ENCODE data around the gene ZNF879.
A peak's percentile ranks its signal among the peaks of the same experiment; 100 is the strongest.

The ZNF879 gene

DNA sequence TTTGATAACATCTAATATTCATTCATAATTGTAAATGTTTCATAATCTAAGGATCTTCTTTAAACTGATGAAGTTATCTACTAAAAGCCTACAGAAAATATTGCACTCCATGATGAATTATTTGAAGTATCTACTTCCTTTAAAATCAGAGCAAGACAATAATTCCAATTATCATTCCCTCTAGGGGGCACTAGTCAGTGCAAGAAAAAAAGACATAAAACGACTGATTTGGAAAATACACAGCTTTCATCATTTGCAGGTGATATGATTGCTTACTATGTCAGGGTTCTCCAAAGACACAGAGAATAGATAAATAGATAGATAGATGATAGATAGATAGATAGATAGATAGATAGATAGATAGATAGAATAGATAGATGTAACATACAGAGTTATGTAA is 14.9 kb upstream of the ZNF879 start:
- DNase-seq (ENCODE audit: low read depth) = no peak

DNA sequence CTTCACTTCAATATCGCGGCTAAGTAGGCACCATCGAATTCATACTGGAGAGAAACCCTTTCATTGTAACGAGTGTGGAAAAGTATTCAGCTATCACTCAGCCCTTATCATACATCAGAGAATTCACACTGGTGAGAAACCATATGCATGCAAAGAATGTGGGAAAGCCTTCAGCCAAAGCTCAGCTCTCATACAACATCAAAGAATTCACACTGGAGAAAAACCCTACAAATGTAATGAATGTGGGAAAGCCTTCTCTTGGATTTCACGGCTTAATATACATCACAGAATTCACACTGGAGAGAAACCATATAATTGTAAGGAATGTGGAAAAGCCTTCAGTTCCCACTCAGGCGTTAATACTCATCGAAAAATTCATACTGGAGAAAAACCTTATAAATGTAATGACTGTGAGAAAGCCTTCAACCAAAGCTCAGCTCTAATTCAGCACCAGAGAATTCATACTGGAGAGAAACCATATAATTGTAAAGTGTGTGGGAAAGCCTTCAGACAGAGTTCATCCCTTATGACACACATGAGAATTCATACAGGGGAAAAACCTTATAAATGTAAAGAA is 9.5 kb downstream of the ZNF879 start:
- no peak for DNase-seq (ENCODE audit: low read depth)

DNA sequence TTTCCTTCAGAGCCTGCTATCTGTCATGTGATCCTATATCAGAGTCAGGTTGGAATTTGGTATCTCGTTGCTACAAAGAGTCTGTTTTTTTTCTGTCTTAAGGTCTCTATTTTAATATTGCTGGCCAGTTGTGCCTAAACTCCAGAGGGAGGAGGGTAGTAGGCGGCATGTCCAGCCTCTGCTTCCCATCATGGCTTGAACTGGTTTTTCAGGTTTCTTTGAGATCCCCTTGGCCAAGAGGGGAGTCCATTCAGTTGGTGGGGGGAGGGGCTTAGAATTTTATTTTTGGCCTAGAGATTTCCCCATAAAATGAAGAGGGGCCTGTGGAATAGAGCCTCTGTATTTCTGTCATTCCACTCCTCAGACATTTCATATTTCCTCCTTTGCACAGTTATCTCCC is 21.2 kb downstream of the ZNF879 start:
- DNase-seq (ENCODE audit: low read depth) = no peak

DNA sequence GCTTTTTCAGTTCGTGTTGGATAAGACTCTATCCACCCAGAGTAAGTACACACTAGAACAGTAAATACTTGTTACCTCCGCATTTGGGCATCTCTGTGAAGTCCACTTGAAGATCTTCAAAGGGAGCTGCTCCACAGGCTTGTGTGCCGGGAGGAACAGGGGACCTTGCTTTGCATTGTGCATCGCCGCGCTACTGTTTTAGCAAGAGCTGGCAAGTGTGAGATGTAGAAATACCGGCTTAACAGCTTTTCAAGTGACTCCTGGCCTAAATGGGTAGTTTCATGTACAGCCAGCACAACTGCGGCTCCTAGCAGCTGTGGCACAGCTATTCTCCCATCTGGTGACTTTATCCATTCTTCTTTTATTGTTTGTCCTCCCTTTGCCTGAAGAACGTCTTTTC is 28.2 kb downstream of the ZNF879 start:
- DNase-seq (ENCODE audit: low read depth) = no peak

DNA sequence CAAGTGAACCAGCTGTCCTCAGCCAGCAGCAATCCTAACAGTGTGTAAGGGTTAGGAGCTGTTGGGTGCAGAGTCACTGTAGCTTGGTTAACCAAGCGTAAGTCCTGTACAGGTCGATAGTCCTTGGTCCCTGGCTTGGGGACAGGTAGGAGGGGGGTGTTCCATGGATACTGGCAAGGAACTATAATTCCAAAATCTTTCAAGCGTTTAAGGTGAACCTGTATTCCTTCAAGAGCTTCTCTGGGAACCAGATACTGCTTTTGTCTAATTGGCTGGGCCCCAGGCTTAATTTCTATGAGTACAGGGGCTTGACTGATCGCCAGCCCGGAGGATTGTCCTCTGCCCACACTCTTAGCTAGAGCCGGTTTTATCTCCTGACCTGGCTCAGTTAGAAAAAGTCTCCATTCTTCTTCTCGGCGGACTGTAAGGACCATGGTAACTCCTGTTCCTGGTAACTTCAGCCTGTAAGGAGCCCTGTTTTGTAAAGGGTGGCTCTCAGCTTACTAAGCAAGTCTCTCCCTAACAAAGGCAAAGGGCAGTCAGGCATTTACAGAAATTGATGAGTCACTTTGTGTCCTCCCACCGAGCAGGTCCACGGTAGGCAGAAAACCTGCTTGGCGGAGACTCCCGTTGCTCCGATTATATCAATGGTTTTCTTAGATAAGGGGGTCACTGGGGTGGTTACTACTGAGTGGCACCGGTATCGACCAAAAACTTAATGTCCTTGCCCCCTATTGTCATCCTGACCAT is 30.6 kb downstream of the ZNF879 start:
- no peak for DNase-seq (ENCODE audit: low read depth)

DNA sequence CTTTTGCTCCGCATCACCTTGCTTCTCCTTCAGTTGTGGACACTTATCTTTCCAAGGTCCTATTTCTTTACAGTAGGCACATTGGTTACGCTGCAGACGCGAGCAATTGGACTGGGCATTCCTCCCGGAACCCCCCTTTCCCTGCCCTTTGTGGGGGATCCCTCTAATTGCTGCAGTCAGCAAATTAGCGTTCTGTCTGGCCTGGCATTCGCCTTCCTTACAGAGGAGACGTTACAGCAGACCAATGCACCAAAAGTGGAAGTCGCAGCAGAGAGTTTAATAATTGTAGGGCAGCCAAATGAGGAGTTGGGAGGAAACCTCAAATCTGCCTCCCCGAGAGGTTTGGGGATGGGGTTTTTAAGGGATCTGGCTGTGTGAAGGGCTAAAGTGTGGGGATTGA is 31.3 kb downstream of the ZNF879 start:
- no peak for DNase-seq (ENCODE audit: low read depth)

DNA sequence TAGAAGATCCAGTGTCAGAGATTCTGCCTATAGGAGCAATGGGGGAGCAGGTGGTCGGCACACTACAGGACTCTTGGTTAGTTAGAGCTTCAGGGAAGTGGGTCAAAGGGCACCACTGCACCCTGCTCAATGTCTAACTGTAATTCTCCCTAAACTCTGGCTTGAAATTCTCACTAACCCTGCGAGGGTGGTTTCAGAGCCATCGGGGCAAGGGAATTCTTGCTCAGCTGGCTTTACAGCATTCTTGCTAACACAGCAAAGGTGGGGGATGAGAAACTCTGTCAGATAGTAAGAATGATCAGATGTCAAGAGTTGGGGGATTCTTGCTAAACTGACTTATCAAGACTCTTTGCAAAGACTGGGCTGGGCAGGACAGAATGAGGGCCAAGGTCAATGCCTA is 31.8 kb downstream of the ZNF879 start:
- no peak for DNase-seq (ENCODE audit: low read depth)

DNA sequence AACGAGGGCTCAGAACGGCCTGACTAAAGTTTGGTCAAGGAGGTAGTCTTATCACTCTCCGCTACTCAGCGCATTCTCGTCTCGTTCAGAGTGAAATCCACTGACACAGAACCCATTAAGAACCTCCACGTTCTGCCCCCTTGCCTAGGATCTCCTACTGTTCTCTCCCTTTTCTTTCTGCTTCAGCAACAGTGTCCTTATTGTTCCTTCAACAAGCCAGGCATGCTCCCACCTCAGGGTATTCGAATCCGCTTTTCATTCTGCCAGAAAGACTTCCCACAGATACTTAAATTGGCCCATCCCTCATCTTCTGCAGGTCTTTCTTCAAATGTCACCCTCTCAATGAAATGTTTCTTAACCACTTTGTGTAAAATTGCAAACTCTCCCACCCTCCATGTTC is 32.2 kb downstream of the ZNF879 start:
- DNase-seq (ENCODE audit: low read depth) = no peak

DNA sequence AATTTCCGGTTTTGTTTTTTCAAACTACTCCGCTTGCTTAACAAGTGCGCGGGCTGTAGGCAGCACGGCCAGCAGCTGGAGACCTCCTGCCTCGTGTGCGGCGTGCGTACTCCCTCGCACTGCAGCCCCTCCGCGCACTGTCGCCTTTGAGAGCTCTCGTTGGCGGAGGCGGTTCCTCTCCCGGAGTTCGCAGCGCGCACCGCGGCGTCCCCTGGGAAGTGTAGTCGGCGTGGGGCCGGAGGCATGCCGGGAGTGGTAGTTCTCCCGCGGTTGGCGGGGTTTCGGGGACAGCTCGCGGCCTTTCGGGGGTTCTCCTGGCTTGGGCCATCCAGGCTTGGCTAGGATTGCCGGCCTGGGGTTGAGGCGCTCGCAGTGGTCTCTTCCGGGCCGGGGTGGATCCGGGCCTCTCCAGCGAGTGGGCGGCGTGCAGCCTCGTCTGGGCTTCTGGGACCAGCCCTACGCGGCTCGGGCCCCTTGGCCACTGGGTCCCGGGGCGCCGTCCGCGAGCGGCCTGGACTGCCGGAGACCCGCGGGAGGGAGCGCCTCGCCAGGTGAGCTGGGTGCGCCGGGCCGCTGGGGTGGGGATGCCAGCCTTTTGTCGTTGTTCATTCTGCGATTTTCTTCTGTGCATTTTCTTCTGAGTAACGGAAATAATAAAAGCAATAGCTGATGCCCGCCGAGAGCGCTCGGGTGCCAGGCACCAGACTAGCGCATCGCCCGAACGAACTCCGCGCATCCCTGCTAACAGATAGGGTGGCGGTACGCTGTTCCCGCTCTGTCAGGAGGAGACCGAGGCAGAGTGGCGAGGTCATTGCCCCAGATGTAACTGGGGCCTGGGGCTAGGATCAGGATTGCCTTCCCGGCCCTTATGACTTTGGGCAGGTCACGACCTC is 36.8 kb downstream of the ZNF879 start, which contains the start of gene ZNF354C:
ZNF354C (plus strand) TSS at position 258 of the 893 bp plus-strand sequence. CDS start 1,696 bp downstream, outside the sequence.
- DNase-seq (ENCODE audit: low read depth) = peak; percentile 78

DNA sequence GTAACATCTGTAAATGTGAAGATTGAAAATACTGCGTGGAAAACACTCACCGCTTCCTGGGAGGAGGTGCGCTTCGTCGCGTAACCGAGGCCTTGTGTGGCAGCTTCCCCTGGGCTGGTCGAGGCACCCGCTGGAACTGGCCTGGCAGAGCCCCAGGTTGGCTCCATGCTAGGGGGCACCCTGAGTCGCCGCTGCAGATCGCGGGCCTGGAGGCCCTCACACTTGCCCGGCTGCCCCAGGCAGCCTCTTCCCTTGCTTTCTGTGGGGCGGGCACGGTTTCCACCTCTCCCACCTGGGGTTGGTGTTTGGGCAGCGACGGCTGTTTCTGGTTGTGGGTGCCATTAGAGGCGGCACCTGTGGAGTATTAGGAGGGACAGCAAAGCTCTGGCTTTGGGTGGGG is 37.4 kb downstream of the ZNF879 start:
- no peak for DNase-seq (ENCODE audit: low read depth)

DNA sequence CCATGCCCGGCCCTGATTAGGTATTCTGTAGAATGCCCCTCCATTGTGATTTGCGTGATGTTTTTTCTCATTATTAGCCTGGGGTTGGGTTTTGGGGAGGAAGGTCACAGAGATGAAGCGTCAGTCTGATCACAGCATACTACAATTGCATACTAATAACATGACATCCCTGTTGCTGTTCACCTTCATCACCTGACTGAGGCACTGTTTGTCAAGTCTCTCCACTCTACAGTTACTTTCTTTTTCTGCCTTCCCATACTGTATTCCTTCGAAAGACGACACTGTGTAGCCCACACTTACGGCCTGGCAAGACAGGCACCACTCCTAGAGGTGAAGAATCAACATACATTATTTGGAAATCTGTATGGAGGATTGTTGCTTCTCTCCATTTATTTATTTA is 42.1 kb downstream of the ZNF879 start:
- DNase-seq (ENCODE audit: low read depth) = no peak

DNA sequence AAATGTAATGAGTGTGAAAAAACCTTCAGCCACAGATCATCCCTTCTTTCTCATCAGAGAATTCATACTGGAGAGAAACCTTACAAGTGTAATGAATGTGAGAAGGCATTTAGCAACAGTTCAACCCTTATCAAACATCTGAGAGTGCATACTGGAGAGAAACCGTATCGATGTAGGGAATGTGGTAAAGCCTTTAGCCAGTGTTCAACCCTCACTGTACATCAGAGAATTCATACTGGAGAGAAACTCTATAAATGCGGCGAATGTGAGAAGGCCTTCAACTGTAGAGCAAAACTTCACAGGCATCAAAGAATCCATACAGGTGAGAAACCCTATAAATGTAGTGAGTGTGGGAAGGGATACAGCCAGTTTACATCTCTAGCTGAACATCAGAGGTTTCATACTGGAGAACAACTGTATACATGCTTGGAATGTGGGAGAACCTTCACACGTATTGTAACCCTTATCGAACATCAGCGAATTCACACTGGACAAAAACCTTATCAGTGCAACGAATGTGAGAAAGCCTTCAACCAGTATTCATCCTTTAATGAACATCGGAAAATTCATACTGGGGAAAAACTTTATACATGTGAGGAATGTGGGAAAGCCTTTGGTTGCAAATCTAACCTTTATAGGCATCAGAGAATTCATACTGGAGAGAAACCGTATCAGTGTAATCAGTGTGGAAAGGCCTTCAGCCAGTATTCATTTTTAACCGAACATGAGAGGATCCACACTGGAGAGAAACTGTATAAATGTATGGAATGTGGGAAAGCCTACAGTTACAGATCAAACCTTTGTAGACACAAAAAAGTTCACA is 55.8 kb downstream of the ZNF879 start:
- no peak for DNase-seq (ENCODE audit: low read depth)

DNA sequence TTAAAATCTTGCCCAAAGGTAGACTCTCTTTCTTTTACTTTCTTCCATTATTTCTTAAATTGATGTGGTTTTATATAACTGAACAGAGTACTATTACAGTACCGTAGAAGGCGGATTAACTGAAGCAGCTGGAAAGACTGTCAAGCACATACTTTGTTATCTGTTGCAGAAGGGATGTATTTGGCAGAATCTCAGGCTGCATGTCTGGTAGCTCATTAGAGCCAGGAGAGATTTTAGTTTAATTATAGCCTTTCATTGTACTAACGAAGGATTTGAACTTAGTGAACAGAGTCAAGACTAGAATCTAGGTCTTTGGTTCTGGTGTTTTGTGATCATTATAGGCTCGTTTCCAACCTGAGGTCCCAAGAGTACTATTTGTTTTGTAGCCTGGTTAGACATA is 57.1 kb downstream of the ZNF879 start:
- no peak for DNase-seq (ENCODE audit: low read depth)
